Ascending aorta (tissue), 2 donors: ENCODE measurements around the gene PAX3. TPM values are rescaled to one million over a fixed set of nuclear protein-coding genes. Genes with fewer than 3 reads are reported as not detected.

Source experiments
- DNase-seq, 2 donors: peaks; one replicate each; pipeline ENCODE4 v3.0.0-alpha.2; 2019; ENCODE audit warnings: low spot score in 2 of 2
- H3K27ac ChIP-seq, 2 donors: fragments of 200-600 bp; sonication (generic); one replicate each; pipeline ENCODE4 v1.5.1; 2016 to 2017; ENCODE audit warnings: mild to moderate bottlenecking in 1 of 2
- H3K27me3 ChIP-seq: fragments of 200-600 bp; sonication (generic); one replicate; pipeline ENCODE4 v1.5.1; 2017
- H3K36me3 ChIP-seq, 2 donors: fragments of 200-600 bp; sonication (generic); one replicate each; pipeline ENCODE4 v1.5.1; 2016
- H3K4me1 ChIP-seq, 2 donors: fragments of 200-600 bp; sonication (generic); one replicate each; pipeline ENCODE4 v1.5.1; 2016 to 2017; ENCODE audit warnings: mild to moderate bottlenecking in 1 of 2
- H3K4me3 ChIP-seq, 2 donors: fragments of 200-600 bp; sonication (generic); one replicate each; pipeline ENCODE4 v1.5.1; 2016 to 2017; ENCODE audit warnings: mild to moderate bottlenecking in 1 of 2
- H3K9me3 ChIP-seq, 2 donors: fragments of 200-600 bp; sonication (generic); one replicate each; pipeline ENCODE4 v1.5.1; 2016
- CTCF ChIP-seq, 3 experiments: fragments of 200-600 bp in 2 of 3; fragments of 450-650 bp in 1 of 3; sonication (generic) in 2 of 3; IDR thresholded peaks; one replicate each; pipeline ENCODE4 v1.5.1; 2016 to 2019; ENCODE audit warnings: antibody characterized with exemption in 3 of 3, mild to moderate bottlenecking in 1 of 3, moderate library complexity in 1 of 3
- intact Hi-C: fragments of 100-400 bp; cut with DNase I; formaldehyde crosslinking; loops from one replicate; pipeline ENCODE4 v1.15.1; 2023
- total RNA-seq: library from RNA; depleted of rRNA; stranded (reverse); fragments of >200 nt; gene quantifications from one replicate; pipeline ENCODE4 v1.1.0, GENCODE V29; 2016

PAX3 gene
- total RNA-seq, 1 donor from 2014 or later = not detected

DNA sequence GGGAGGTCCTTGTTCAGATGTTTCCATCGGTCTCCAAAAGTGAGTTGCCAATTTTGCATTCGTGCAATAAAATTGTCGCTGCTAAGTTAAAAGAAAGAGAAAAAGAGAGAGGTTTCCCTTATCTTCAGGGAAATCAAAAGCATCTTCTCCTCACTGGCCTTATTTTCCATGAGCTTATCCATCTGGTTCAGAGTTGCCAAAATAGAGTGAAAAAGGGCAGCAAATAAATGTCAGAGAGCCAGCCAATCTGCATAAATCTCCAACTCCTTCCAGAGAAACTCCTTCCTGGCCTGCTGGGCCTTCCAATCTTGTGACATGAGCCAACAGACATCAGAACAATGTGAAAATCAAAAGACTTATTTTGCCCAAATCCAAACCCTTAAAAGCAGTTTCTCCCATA lies 28.4 kb downstream of the PAX3 start:
- no peak for TF ChIP-seq CTCF (IDR thresholded peaks at IDR 0.05)
- H3K4me1 ChIP-seq = no peaks in the 10 kb centered on the region
- no peaks in the 10 kb centered on the region for H3K9me3 ChIP-seq
- no peaks in the 10 kb centered on the region for H3K36me3 ChIP-seq
- H3K4me3 ChIP-seq = no peak overlapping the region
- intact Hi-C loops = no loop called here
- H3K27ac ChIP-seq = no peak overlapping the region
- DNase-seq = no peak
- H3K27me3 ChIP-seq = no peaks in the 10 kb centered on the region

GRCh38 chr2:222269132-222269531 lies 29.7 kb downstream of the PAX3 start:
- DNase-seq = no peak
- no peaks in the 10 kb centered on the region for H3K27me3 ChIP-seq

GRCh38 chr2:222268311-222268990 lies 30.3 kb downstream of the PAX3 start:
- Histone ChIP-seq H3K4me3 (no peak overlapping the region), H3K27ac (no peak overlapping the region), H3K9me3 (no peaks in the 10 kb centered on the region), H3K27me3 (no peaks in the 10 kb centered on the region), H3K36me3 (no peaks in the 10 kb centered on the region), H3K4me1 (no peaks in the 10 kb centered on the region)
- TF ChIP-seq CTCF (IDR thresholded peaks at IDR 0.05) = no peak
- DNase-seq = no peak
- intact Hi-C loops = no loop called here

More at GRCh38 chr2:222269132-222269531, 29.7 kb downstream of the PAX3 start:
- Histone ChIP-seq H3K9me3 (no peaks in the 10 kb centered on the region), H3K4me3 (no peak overlapping the region), H3K27ac (no peak overlapping the region), H3K36me3 (no peaks in the 10 kb centered on the region), H3K4me1 (no peaks in the 10 kb centered on the region)
- intact Hi-C loops = no loop called here
- TF ChIP-seq CTCF (IDR thresholded peaks at IDR 0.05) = no peak

DNA sequence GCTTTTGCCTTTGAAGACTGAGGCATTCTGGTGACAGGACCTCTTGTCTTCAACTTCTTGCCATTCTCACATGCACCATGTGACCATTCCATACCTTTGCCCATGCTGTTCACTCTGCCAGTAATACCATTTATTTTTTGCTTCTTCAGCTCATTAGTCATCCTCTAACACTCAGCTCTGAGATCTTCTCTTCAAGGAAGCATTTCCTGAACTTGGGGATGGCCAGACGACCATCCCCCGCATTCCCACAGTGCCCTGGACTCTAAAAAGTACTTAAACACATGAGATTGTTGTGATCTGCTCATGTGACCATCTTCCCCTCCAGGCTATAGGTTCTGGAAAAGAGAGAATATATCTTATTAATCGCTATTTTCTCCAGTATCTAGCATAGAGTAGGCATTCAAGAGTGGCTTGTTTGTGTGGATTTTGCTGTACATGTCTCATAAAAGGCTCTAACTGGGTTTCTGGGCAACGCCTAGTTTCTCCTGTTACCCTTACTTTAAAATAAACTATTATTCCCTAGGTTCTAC lies 33.9 kb downstream of the PAX3 start:
- intact Hi-C loops = no loop called here
- H3K4me3 ChIP-seq = no peak overlapping the region
- no peaks in the 10 kb centered on the region for H3K4me1 ChIP-seq
- no peak for DNase-seq
- H3K36me3 ChIP-seq = no peaks in the 10 kb centered on the region
- no peaks in the 10 kb centered on the region for H3K9me3 ChIP-seq
- H3K27ac ChIP-seq = no peak overlapping the region
- no peaks in the 10 kb centered on the region for H3K27me3 ChIP-seq
- no peak for TF ChIP-seq CTCF (IDR thresholded peaks at IDR 0.05)

DNA sequence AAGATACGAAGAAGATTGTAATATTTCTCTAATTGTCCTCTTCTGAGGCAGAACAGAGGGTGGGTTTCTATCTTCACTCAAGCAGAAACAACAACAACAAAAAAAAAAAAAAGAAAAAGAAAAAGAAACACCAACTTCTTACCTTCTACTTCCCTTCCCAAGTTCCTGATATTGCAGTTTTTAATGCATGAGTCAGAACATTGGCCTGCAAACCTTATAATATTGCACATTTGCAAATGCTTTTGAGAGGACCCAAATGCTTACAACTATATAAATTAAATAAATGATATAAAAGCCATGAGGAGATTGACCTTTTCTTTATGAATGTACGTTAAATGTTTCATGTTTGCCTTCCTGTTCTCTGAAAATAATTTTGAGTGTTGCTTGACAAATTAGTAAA lies 37.3 kb downstream of the PAX3 start:
- DNase-seq = no peak

More for the DNA sequence above, 37.3 kb downstream of the PAX3 start:
- Histone ChIP-seq H3K36me3 (no peaks in the 10 kb centered on the region), H3K4me1 (no peaks in the 10 kb centered on the region), H3K27me3 (no peaks in the 10 kb centered on the region), H3K9me3 (no peaks in the 10 kb centered on the region), H3K4me3 (no peak overlapping the region), H3K27ac (no peak overlapping the region)
- no peak for TF ChIP-seq CTCF (IDR thresholded peaks at IDR 0.05)
- intact Hi-C loops = no loop called here
